ENCODE data around the gene OPTN.

Gene OPTN

GRCh38 chr10:13100349-13101294 lies 659 bp downstream of the OPTN start:
- Histone ChIP-seq H3K9ac (peak overlapping the region; percentile 89), H3K27me3 (ENCODE audit: control insufficient read depth, insufficient read depth, low read length) (no peaks in the 10 kb centered on the region), H2AFZ (peak overlapping the region; percentile 93), H3K9me3 (ENCODE audit: control insufficient read depth, low read length) (no peaks in the 10 kb centered on the region), H3K4me3 (ENCODE audit: low read depth, low read length) (peak overlapping the region; percentile 82), H3K79me2 (peaks cover 11% of the 10 kb centered on the region), H3K36me3 (ENCODE audit: control insufficient read depth, insufficient read depth, low read length) (no peaks in the 10 kb centered on the region), H3K27ac (peak overlapping the region; percentile 77), H3K4me2 (ENCODE audit: low read length) (peak overlapping the region; percentile 97), H3K4me1 (peaks cover 8% of the 10 kb centered on the region)
- TF ChIP-seq CTCF (IDR thresholded peaks at IDR 0.05), result no peak

DNA sequence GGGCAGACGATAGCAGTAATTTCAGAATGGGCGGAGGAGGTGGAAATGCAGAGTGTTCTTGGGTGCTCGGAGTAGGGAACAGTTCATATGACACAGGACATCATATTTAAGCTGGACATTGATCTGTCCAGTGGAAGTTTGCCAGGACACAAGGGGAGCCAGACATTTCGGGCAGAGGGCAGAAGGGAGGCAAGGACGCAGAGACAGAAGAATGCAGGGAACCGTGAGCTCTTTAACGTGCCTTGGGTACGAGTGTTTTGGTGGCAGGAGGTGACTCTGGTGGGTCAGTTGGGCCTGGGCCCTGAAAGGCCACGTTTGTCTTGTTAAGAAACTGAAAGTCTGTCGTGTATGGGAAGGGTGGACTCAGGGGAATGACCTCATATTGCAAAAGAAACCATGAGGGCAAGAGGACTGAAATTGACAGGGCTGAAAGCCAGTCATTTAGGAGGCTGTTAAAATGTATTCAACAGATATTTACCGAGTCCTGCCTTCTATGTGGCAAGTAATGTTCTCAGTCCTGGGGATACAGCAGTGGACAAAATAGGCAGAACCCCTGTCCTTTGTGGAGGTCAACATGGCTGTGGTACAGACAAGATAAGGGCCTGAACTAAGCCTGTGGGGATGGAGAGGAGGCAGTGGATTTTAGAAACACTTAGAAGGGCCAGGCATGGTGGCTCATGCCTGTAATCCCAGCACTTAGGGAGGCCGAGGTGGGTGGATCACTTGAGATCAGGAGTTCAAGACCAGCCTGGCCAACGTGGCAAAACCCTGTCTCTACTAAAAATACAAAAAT lies 2.2 kb downstream of the OPTN start:
- no peaks in the 10 kb centered on the region for H3K36me3 ChIP-seq (ENCODE audit: control insufficient read depth, insufficient read depth, low read length)
- no peak overlapping the region for H2AFZ ChIP-seq
- no peak overlapping the region for H3K27ac ChIP-seq
- H3K9me3 ChIP-seq (ENCODE audit: control insufficient read depth, low read length), result no peaks in the 10 kb centered on the region
- H3K4me2 ChIP-seq (ENCODE audit: low read length), result no peak overlapping the region
- no peak overlapping the region for H3K9ac ChIP-seq
- no peaks in the 10 kb centered on the region for H3K27me3 ChIP-seq (ENCODE audit: control insufficient read depth, insufficient read depth, low read length)
- H3K4me3 ChIP-seq (ENCODE audit: low read depth, low read length), result no peak overlapping the region
- peaks cover 8% of the 10 kb centered on the region for H3K4me1 ChIP-seq
- TF ChIP-seq CTCF (IDR thresholded peaks at IDR 0.05), result no peak
- H3K79me2 ChIP-seq, result peaks cover 11% of the 10 kb centered on the region

DNA sequence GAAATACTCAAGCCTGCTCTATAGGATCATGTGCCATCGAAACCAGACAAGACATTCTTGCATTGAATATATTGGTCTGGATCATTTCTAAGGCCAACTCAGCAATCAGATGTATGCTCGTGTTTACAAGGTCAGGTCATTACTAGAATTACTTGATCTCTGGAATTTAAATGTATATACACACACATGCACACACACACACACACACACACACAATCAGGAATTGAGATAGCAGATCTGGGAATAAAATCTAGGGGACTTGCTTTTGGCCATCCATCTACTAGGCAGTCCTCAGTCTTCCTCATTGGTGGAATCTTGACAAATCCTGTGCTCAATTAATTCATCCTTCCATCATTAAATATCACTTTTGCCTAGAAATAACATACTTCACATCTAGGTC lies 3.6 kb downstream of the OPTN start:
- no peaks in the 10 kb centered on the region for H3K9me3 ChIP-seq (ENCODE audit: control insufficient read depth, low read length)
- peaks cover 11% of the 10 kb centered on the region for H3K79me2 ChIP-seq
- H3K9ac ChIP-seq, result no peak overlapping the region
- no peak for TF ChIP-seq CTCF (IDR thresholded peaks at IDR 0.05)
- H3K27me3 ChIP-seq (ENCODE audit: control insufficient read depth, insufficient read depth, low read length), result no peaks in the 10 kb centered on the region
- no peak overlapping the region for H3K4me3 ChIP-seq (ENCODE audit: low read depth, low read length)
- no peaks in the 10 kb centered on the region for H3K36me3 ChIP-seq (ENCODE audit: control insufficient read depth, insufficient read depth, low read length)
- no peak overlapping the region for H3K27ac ChIP-seq
- peaks cover 8% of the 10 kb centered on the region for H3K4me1 ChIP-seq
- H3K4me2 ChIP-seq (ENCODE audit: low read length), result no peak overlapping the region
- H2AFZ ChIP-seq, result no peak overlapping the region

- Histone ChIP-seq H2AFZ (no peak overlapping the region), H3K4me2 (ENCODE audit: low read length) (no peak overlapping the region), H3K79me2 (peaks cover 11% of the 10 kb centered on the region), H3K9me3 (ENCODE audit: control insufficient read depth, low read length) (no peaks in the 10 kb centered on the region), H3K27ac (no peak overlapping the region), H3K27me3 (ENCODE audit: control insufficient read depth, insufficient read depth, low read length) (no peaks in the 10 kb centered on the region), H3K9ac (no peak overlapping the region), H3K4me3 (ENCODE audit: low read depth, low read length) (no peak overlapping the region), H3K4me1 (peaks cover 5% of the 10 kb centered on the region), H3K36me3 (ENCODE audit: control insufficient read depth, insufficient read depth, low read length) (no peaks in the 10 kb centered on the region)
- TF ChIP-seq CTCF (IDR thresholded peaks at IDR 0.05), result no peak
Measured at GRCh38 chr10:13104697-13105096, 4.7 kb downstream of the OPTN start.

Measured in parathyroid adenoma (tissue), 2 donors.